Keratinocyte (primary cell): ENCODE measurements around the gene COL11A1. TPM values are rescaled to one million over a fixed set of nuclear protein-coding genes. Genes with fewer than 3 reads are reported as not detected.

Source experiments
- DNase-seq: peaks from one replicate; pipeline ENCODE4 v3.0.0-alpha.2; 2011; ENCODE audit warnings: low read depth, missing footprints, low spot score
- FAIRE-seq: peaks from 2 replicates; lab custom pipeline; 2011; peaks lifted over from hg19 to GRCh38; lab: Jason Lieb, UNC
- H2AFZ ChIP-seq: 2 replicates; pipeline ENCODE4 v1.6.0; 2012; ENCODE audit warnings: low read length, control low read depth, inconsistent platforms; ENCODE audit not compliant: control insufficient read depth
- H3K27ac ChIP-seq: 2 replicates; pipeline ENCODE4 v1.5.1; 2011; ENCODE audit warnings: low read length; ENCODE audit not compliant: control insufficient read depth, insufficient read depth
- H3K27me3 ChIP-seq: 3 replicates; pipeline ENCODE4 v1.6.0; 2011; ENCODE audit warnings: low read length; ENCODE audit not compliant: control insufficient read depth, insufficient read depth; ENCODE audit errors: extremely low read depth
- H3K36me3 ChIP-seq, 2 experiments: 2 replicates in 1 of 2; 3 replicates in 1 of 2; pipeline ENCODE4 v1.5.1; 2011; ENCODE audit warnings: low read length in 2 of 2, mild to moderate bottlenecking in 1 of 2; ENCODE audit not compliant: control insufficient read depth in 2 of 2, insufficient read depth in 2 of 2; ENCODE audit errors: extremely low read depth in 1 of 2
- H3K4me1 ChIP-seq: 3 replicates; pipeline ENCODE4 v1.5.1; 2011; ENCODE audit warnings: low read length; ENCODE audit not compliant: control insufficient read depth, insufficient read depth; ENCODE audit errors: extremely low read depth
- H3K4me2 ChIP-seq: 3 replicates; pipeline ENCODE4 v1.6.0; 2011; ENCODE audit warnings: low read depth, low read length; ENCODE audit not compliant: control insufficient read depth, insufficient read depth; ENCODE audit errors: extremely low read depth
- H3K4me3 ChIP-seq, 3 experiments: fragments of 200-600 bp in 1 of 3; sonication (generic) in 1 of 3; 2 replicates in 2 of 3; 3 replicates in 1 of 3; pipeline ENCODE4 v1.5.1; 2011 to 2016; ENCODE audit warnings: low read length in 3 of 3, mild to moderate bottlenecking in 3 of 3, control low read depth in 2 of 3, inconsistent platforms in 1 of 3, low read depth in 1 of 3, mixed read lengths in 1 of 3, mixed run types in 1 of 3, moderate library complexity in 1 of 3; ENCODE audit not compliant: control insufficient read depth in 2 of 3, insufficient read depth in 2 of 3; ENCODE audit errors: extremely low read depth in 1 of 3
- H3K79me2 ChIP-seq: 2 replicates; pipeline ENCODE4 v1.6.0; 2012; ENCODE audit warnings: low read length; ENCODE audit not compliant: control insufficient read depth, insufficient read depth
- H3K9ac ChIP-seq: 3 replicates; pipeline ENCODE4 v1.6.0; 2011; ENCODE audit warnings: low read length; ENCODE audit not compliant: control insufficient read depth, insufficient read depth; ENCODE audit errors: extremely low read depth
- H3K9me1 ChIP-seq: 3 replicates; pipeline ENCODE4 v1.6.0; 2011; ENCODE audit warnings: low read length; ENCODE audit not compliant: control insufficient read depth, insufficient read depth; ENCODE audit errors: extremely low read depth
- H3K9me3 ChIP-seq: 2 replicates; pipeline ENCODE4 v1.5.1; 2012; ENCODE audit warnings: low read depth, low read length; ENCODE audit not compliant: control insufficient read depth
- H4K20me1 ChIP-seq: 3 replicates; pipeline ENCODE4 v1.6.0; 2011; ENCODE audit warnings: low read length; ENCODE audit not compliant: control insufficient read depth, insufficient read depth; ENCODE audit errors: extremely low read depth
- EZH2 ChIP-seq: IDR thresholded peaks from one replicate; pipeline ENCODE4 v1.6.1; 2012; ENCODE audit warnings: inconsistent platforms, mild to moderate bottlenecking, low read length, moderate library complexity
- dilution Hi-C: fragments of 300-500 bp; cut with MboI; formaldehyde crosslinking; loops from one replicate; pipeline ENCODE4 v1.7.0; 2020; ENCODE audit warnings: low sequenced_read_pairs; ENCODE audit not compliant: extremely low pct_ligation_motif_present
- polyA plus RNA-seq, 5 experiments: library from polyadenylated mRNA; depleted of rRNA in 3 of 5; stranded (reverse) in 3 of 5; stranded (forward) in 1 of 5; unstranded in 1 of 5; fragments of >200 nt; gene quantifications; 1 replicate in 1 of 5; 2 replicates in 3 of 5; 3 replicates in 1 of 5; pipeline versions ENCODE4 v1.2.1 to v1.2.3, GENCODE V29; 2011 to 2012; ENCODE audit warnings: missing spikeins in 2 of 5, low read depth in 1 of 5, low replicate concordance in 1 of 5
- TF ChIP-seq, protein P1 (sequence below), 3 experiments: IDR thresholded peaks in 1 of 3; conservative IDR thresholded peaks in 1 of 3; optimal IDR thresholded peaks in 1 of 3; 2 replicates in 2 of 3; 3 replicates in 1 of 3; pipeline versions ENCODE3 to v1.5.1; 2011; ENCODE audit warnings: low read length in 3 of 3, mild to moderate bottlenecking in 3 of 3, moderate library complexity in 2 of 3, control low read depth in 1 of 3, inconsistent platforms in 1 of 3; ENCODE audit not compliant: insufficient read depth in 2 of 3; ENCODE audit errors: extremely low read depth in 1 of 3

COL11A1 gene
- polyA plus RNA-seq, 1 donor (not counting 4 experiments of a cell fraction or from before 2014, with no cell fraction given): 0.37 TPM

DNA sequence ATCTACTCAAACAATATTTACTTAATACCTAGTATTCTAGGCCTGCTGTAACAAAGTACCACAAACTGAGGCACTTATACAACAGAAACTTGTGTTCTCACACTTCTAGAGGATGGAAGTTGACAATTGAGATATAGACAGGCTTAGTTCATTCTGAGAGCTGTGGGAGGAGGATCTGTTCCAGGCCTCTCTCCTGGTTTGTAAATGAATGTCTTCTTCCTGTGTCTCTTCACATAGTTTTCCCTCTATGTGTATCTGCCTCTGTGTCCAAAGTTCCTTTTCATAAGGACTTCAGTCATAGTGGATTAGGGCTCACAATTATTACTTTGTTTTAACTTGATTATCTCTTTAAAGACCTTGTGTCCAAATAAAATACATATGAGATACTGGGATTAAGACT, 251.1 kb downstream of the COL11A1 start:
- Histone ChIP-seq H4K20me1 (no peaks in the 10 kb centered on the region), H3K4me1 (no peaks in the 10 kb centered on the region), H3K4me2 (no peak overlapping the region), H3K36me3 (no peaks in the 10 kb centered on the region), H2AFZ (no peak overlapping the region), H3K4me3 (no peak overlapping the region), H3K27me3 (no peaks in the 10 kb centered on the region), H3K79me2 (no peaks in the 10 kb centered on the region), H3K9me3 (no peaks in the 10 kb centered on the region), H3K9me1 (no peaks in the 10 kb centered on the region), H3K9ac (no peak overlapping the region), H3K27ac (no peak overlapping the region)
- dilution Hi-C loops: no loop called here
- no peak for DNase-seq
- no peak for FAIRE-seq
- TF ChIP-seq, protein P1, sequence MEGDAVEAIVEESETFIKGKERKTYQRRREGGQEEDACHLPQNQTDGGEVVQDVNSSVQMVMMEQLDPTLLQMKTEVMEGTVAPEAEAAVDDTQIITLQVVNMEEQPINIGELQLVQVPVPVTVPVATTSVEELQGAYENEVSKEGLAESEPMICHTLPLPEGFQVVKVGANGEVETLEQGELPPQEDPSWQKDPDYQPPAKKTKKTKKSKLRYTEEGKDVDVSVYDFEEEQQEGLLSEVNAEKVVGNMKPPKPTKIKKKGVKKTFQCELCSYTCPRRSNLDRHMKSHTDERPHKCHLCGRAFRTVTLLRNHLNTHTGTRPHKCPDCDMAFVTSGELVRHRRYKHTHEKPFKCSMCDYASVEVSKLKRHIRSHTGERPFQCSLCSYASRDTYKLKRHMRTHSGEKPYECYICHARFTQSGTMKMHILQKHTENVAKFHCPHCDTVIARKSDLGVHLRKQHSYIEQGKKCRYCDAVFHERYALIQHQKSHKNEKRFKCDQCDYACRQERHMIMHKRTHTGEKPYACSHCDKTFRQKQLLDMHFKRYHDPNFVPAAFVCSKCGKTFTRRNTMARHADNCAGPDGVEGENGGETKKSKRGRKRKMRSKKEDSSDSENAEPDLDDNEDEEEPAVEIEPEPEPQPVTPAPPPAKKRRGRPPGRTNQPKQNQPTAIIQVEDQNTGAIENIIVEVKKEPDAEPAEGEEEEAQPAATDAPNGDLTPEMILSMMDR (optimal IDR thresholded peaks at IDR 0.05 in 1 of 3, IDR thresholded peaks at IDR 0.05 in 1 of 3, conservative IDR thresholded peaks at IDR 0.05 in 1 of 3; ENCODE audit: extremely low read depth in 1 of 3, insufficient read depth in 2 of 3, low read length in 3 of 3): no peak
- no peak for TF ChIP-seq EZH2

DNA sequence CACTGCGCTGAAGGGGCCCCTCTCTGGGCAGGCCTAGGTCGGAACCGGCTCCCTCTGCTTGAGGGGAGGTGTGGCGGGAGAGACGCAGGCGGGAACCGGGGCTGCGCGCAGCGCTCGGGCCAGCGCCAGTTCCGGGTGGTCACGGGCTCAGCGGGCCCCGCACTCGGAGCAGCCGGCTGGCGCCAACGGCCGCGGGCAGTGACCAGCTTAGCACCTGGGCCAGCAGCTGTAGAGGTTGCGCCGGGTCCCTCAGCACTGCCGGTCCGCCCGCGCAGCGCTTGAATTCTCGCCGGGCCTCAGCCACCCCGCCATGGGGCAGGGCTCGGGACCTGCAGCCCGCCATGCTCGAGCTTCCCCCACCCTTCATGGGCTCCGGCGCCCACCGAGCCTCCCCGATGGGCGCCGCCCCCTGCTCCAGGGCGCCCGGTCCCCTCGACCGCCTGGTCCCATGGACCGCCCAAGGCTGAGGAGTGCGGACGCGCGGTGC, 254.6 kb downstream of the COL11A1 start:
- H3K27me3 ChIP-seq: no peaks in the 10 kb centered on the region
- no peak overlapping the region for H3K4me2 ChIP-seq
- no peak overlapping the region for H3K9ac ChIP-seq
- no peaks in the 10 kb centered on the region for H3K79me2 ChIP-seq
- H3K4me1 ChIP-seq: no peaks in the 10 kb centered on the region
- FAIRE-seq (no peak), DNase-seq (no peak)
- no peak overlapping the region for H2AFZ ChIP-seq
- no peaks in the 10 kb centered on the region for H3K36me3 ChIP-seq
- H3K4me3 ChIP-seq: no peak overlapping the region
- TF ChIP-seq EZH2: no peak
- TF ChIP-seq, protein P1 (optimal IDR thresholded peaks at IDR 0.05 in 1 of 3, IDR thresholded peaks at IDR 0.05 in 1 of 3, conservative IDR thresholded peaks at IDR 0.05 in 1 of 3; ENCODE audit: extremely low read depth in 1 of 3, insufficient read depth in 2 of 3, low read length in 3 of 3): no peak
- H3K27ac ChIP-seq: no peak overlapping the region
- dilution Hi-C loops: no loop called here
- no peaks in the 10 kb centered on the region for H3K9me1 ChIP-seq
- H3K9me3 ChIP-seq: no peaks in the 10 kb centered on the region
- H4K20me1 ChIP-seq: no peaks in the 10 kb centered on the region
